Heart right ventricle (tissue), 16 donors: ENCODE measurements around the gene MTMR3. TPM values are rescaled to one million over a fixed set of nuclear protein-coding genes. Genes with fewer than 3 reads are reported as not detected.

ENCODE experiments used
- ATAC-seq, 8 donors: fragments of 200-7000 bp; cut with Tn5 transposase; one replicate each; pipeline ENCODE4 v1.9.1; 2020; ENCODE audit warnings: mild to moderate bottlenecking in 8 of 8, moderate library complexity in 8 of 8, moderate number of reproducible peaks in 1 of 8
- DNase-seq, 2 donors: peaks; one replicate each; pipeline ENCODE4 v3.0.0-alpha.2; 2020
- H3K27ac ChIP-seq, 10 donors: fragments of 200-600 bp; sonication (generic) in 2 of 10; one replicate each; pipeline versions ENCODE4 v1.5.0 to v1.8.0; 2020 to 2022; ENCODE audit warnings: mild to moderate bottlenecking in 3 of 10
- H3K27me3 ChIP-seq, 7 donors: fragments of 200-600 bp; one replicate each; pipeline ENCODE4 v1.8.0; 2021 to 2022; ENCODE audit warnings: mild to moderate bottlenecking in 2 of 7
- H3K36me3 ChIP-seq, 9 donors: fragments of 200-600 bp; sonication (generic) in 1 of 9; one replicate each; pipeline versions ENCODE4 v1.5.0 to v1.8.0; 2020 to 2022; ENCODE audit warnings: mild to moderate bottlenecking in 2 of 9
- H3K4me1 ChIP-seq, 9 donors: fragments of 200-600 bp; sonication (generic) in 1 of 9; one replicate each; pipeline versions ENCODE4 v1.5.0 to v1.8.0; 2020 to 2022; ENCODE audit warnings: mild to moderate bottlenecking in 4 of 9
- H3K4me3 ChIP-seq, 10 donors: fragments of 200-600 bp; sonication (generic) in 2 of 10; one replicate each; pipeline versions ENCODE4 v1.5.0 to v1.8.0; 2020 to 2022; ENCODE audit warnings: mild to moderate bottlenecking in 7 of 10, moderate library complexity in 2 of 10
- H3K9me3 ChIP-seq, 11 donors: fragments of 200-600 bp in 10 of 11; sonication (generic) in 2 of 11; one replicate each; pipeline versions ENCODE4 v1.5.0 to v1.8.0; 2013 to 2022; ENCODE audit warnings: mild to moderate bottlenecking in 2 of 11, control low read depth in 1 of 11, moderate library complexity in 1 of 11
- CTCF ChIP-seq, 9 donors: fragments of 200-600 bp; sonication (generic) in 2 of 9; IDR thresholded peaks; one replicate each; pipeline versions ENCODE4 v1.5.0 to v1.8.0; 2021 to 2022; ENCODE audit warnings: antibody characterized with exemption in 9 of 9, mild to moderate bottlenecking in 5 of 9, moderate library complexity in 1 of 9
- WGBS, 2 donors: extraction: QIAGEN DNeasy Blood & Tissue Kit; methylation state at CpG; one replicate each; pipeline ENCODE4 v1.1.7; 2013; ENCODE audit warnings: inconsistent platforms in 1 of 2; 5-methylcytosine and 5-hydroxymethylcytosine counted together
- intact Hi-C, 10 donors: fragments of 100-400 bp; cut with DNase I; formaldehyde crosslinking; loops; one replicate each; pipeline versions ENCODE4 v1.11.1 to v1.14.2; 2022
- polyA plus RNA-seq, 2 donors: library from polyadenylated mRNA; stranded (reverse); fragments of 200-250 nt; gene quantifications; one replicate each; pipeline ENCODE4 v1.2.3, GENCODE V29; 2013
- total RNA-seq, 10 donors: library from RNA; stranded (reverse); fragmentation: NEBNext Ultra II Directional in 3 of 10; extraction: Animal tissue kit (Norgen Biotek cat#: 25700) in 3 of 10; gene quantifications; one replicate each; pipeline versions ENCODE4 v1.2.1 to v1.2.4, GENCODE V29; 2021 to 2023
- donor health status: Arrhythmogenic right ventricular cardiomyopathy.
- donor health status: ischemic (EF 13 %, LVEDD 7.1; RV severe dilation, severe dysfunction).
- donor health status: healthy with polysubstance abuse.
- donor health status: DM: no; HTN: yes; CAD: no.
- donor health status: DM: no; HTN: no; CAD: no.
- donor health status: ischemic (EF 25% LVEDD 6.9; RV normal size, moderate dysfunction).
- donor health status: ischemic (EF 25% LVEDD 5.7; RV mildly dilated, moderate dysfunction).
- donor health status: healthy.
- donor health status: DM: yes; HTN: yes; CAD: no.
- donor health status: Ischemic cardiomyopathy.
- donor health status: ischemic (EF 35%, LVEDD 5.7; RV mildly dilated, moderate dysfunction).
- donor health status: nonischemic (EF 11% LVEDD 7.7; RV severe dilation, severe dysfunction).
- donor health status: DM: yes; HTN: yes; CAD: no.
- donor health status: PGD.
- donor health status: ischemic (EF 29% LVEDD 5.4; RV normal size, mild dysfunction).
- donor health status: nonischemic (EF 23%, LVEDD 6.1; RV moderate dilation, normal function).

Gene MTMR3
- total and polyA plus RNA-seq, 12 donors, result 9.8 to 42.9 (median 34.6) TPM

- H3K36me3 ChIP-seq, result peaks cover 0 to 100% (median 74%) of the 10 kb centered on the region in 9 donors
- intact Hi-C loops, result loop anchor here in 1 of 10 donors (10.0 kb wide), 1 partner anchor 322 kb away; no protein-coding TSS in a partner anchor
- no peak for TF ChIP-seq CTCF (IDR thresholded peaks at IDR 0.05)
- H3K4me3 ChIP-seq, result no peak overlapping the region
- 95 to 97% methylated on average over 4 of the region's 4 CpGs for WGBS, 2 donors
- no peak for DNase-seq
- no peaks in the 10 kb centered on the region for H3K27me3 ChIP-seq
- ATAC-seq, result no peak
- H3K9me3 ChIP-seq, result no peaks in the 10 kb centered on the region
- H3K27ac ChIP-seq, result no peak overlapping the region
- peaks cover 0 to 5% (median 2%) of the 10 kb centered on the region in 9 donors for H3K4me1 ChIP-seq
Measured at GRCh38 chr22:30016596-30016995, 133.6 kb downstream of the MTMR3 start.

- Histone ChIP-seq H3K27ac (no peak overlapping the region), H3K36me3 (peaks cover 0 to 100% (median 78%) of the 10 kb centered on the region in 9 donors), H3K9me3 (no peaks in the 10 kb centered on the region), H3K27me3 (no peaks in the 10 kb centered on the region), H3K4me3 (no peak overlapping the region), H3K4me1 (peaks cover 0 to 15% (median 10%) of the 10 kb centered on the region in 9 donors)
- intact Hi-C loops, result loop anchor here in 1 of 10 donors (10.0 kb wide), 1 partner anchor 323 kb away; no protein-coding TSS in a partner anchor
- 92 to 95% methylated on average over 4 of the region's 4 CpGs for WGBS, 2 donors
- DNase-seq (no peak), ATAC-seq (no peak)
- no peak for TF ChIP-seq CTCF (IDR thresholded peaks at IDR 0.05)
Measured at GRCh38 chr22:30017375-30018223, 134.6 kb downstream of the MTMR3 start.

- Histone ChIP-seq H3K27me3 (no peaks in the 10 kb centered on the region), H3K36me3 (peaks cover 0 to 100% (median 66%) of the 10 kb centered on the region in 9 donors), H3K9me3 (no peaks in the 10 kb centered on the region), H3K4me1 (peaks cover 0 to 26% (median 10%) of the 10 kb centered on the region in 9 donors), H3K4me3 (no peak overlapping the region), H3K27ac (no peak overlapping the region)
- no peak for DNase-seq
- no peak for TF ChIP-seq CTCF (IDR thresholded peaks at IDR 0.05)
- intact Hi-C loops, result no loop called here
- WGBS, 2 donors, result 95 to 98% methylated on average over 9 of the region's 9 CpGs
- no peak for ATAC-seq
Measured at GRCh38 chr22:30020511-30020910, 137.5 kb downstream of the MTMR3 start.

- Histone ChIP-seq H3K36me3 (peaks cover 0 to 100% (median 67%) of the 10 kb centered on the region in 9 donors), H3K27me3 (no peaks in the 10 kb centered on the region), H3K9me3 (no peaks in the 10 kb centered on the region), H3K27ac (peak overlapping the region in 1 of 10 donors; percentile 14), H3K4me1 (peaks cover 0 to 27% (median 10%) of the 10 kb centered on the region in 9 donors), H3K4me3 (no peak overlapping the region)
- DNase-seq (no peak), ATAC-seq (no peak)
- WGBS, 2 donors, result 93 to 94% methylated on average over 3 of the region's 3 CpGs
- intact Hi-C loops, result no loop called here
- TF ChIP-seq CTCF (IDR thresholded peaks at IDR 0.05), result no peak
Measured at GRCh38 chr22:30021338-30021737, 138.4 kb downstream of the MTMR3 start.
